Small intestine (tissue), 7 donors: Measurements from ENCODE around the gene PIEZO1. TPM values are rescaled to one million over a fixed set of nuclear protein-coding genes. Genes with fewer than 3 reads are reported as not detected.

Source experiments
- DNase-seq, 2 donors: peaks; one replicate each; pipeline versions ENCODE4 v3.0.0 to v3.0.0-alpha.2; 2013
- FAIRE-seq: peaks from 2 replicates; lab custom pipeline; 2012; peaks lifted over from hg19 to GRCh38; lab: Jason Lieb, UNC
- H3K27ac ChIP-seq, 3 donors: one replicate each; pipeline ENCODE4 v1.5.1; 2013; ENCODE audit warnings: low read length in 2 of 3, mild to moderate bottlenecking in 2 of 3, control low read depth in 1 of 3, inconsistent platforms in 1 of 3, low read depth in 1 of 3, moderate library complexity in 1 of 3
- H3K27me3 ChIP-seq, 3 donors: one replicate each; pipeline ENCODE4 v1.6.1; 2013; ENCODE audit warnings: low read length in 3 of 3, inconsistent platforms in 1 of 3; ENCODE audit not compliant: control insufficient read depth in 3 of 3, insufficient read depth in 3 of 3
- H3K36me3 ChIP-seq, 3 donors: one replicate each; pipeline ENCODE4 v1.6.1; 2013; ENCODE audit warnings: low read length in 3 of 3, inconsistent platforms in 1 of 3, low read depth in 1 of 3, mild to moderate bottlenecking in 1 of 3, moderate library complexity in 1 of 3; ENCODE audit not compliant: control insufficient read depth in 3 of 3, insufficient read depth in 2 of 3
- H3K4me1 ChIP-seq, 3 donors: one replicate each; pipeline ENCODE4 v1.6.1; 2013; ENCODE audit warnings: low read length in 2 of 3, inconsistent platforms in 1 of 3, low read depth in 1 of 3, mild to moderate bottlenecking in 1 of 3, moderate library complexity in 1 of 3; ENCODE audit not compliant: control insufficient read depth in 3 of 3, insufficient read depth in 2 of 3
- H3K4me3 ChIP-seq, 3 donors: one replicate each; pipeline ENCODE4 v1.5.1; 2013; ENCODE audit warnings: low read length in 3 of 3, control low read depth in 1 of 3, inconsistent platforms in 1 of 3, low read depth in 1 of 3, mild to moderate bottlenecking in 1 of 3, moderate library complexity in 1 of 3
- H3K9me3 ChIP-seq, 2 donors: one replicate each; pipeline ENCODE4 v1.6.1; 2013; ENCODE audit warnings: low read depth in 1 of 2, low read length in 1 of 2; ENCODE audit not compliant: control insufficient read depth in 2 of 2, insufficient read depth in 1 of 2
- WGBS, 3 donors: extraction: QIAGEN DNeasy Blood & Tissue Kit; methylation state at CpG; one replicate each; pipeline ENCODE4 v1.1.7; 2013; 5-methylcytosine and 5-hydroxymethylcytosine counted together
- polyA plus RNA-seq, 4 donors: library from polyadenylated mRNA; stranded (reverse) in 3 of 4; unstranded in 1 of 4; fragments of 200-250 nt in 3 of 4; fragments of 120-200 nt in 1 of 4; gene quantifications; one replicate each; pipeline versions ENCODE4 v1.2.1 to v1.2.3, GENCODE V29; 2013
- donor health status: healthy with polysubstance abuse.
- donor health status: control.
- donor health status: control.
- donor health status: Bipolar disorder and iron deficiency.
- donor health status: healthy.

The PIEZO1 gene
- polyA plus RNA-seq, 4 donors: 22.8 to 95.0 (median 57.7) TPM

- peaks cover 0 to 52% (median 0%) of the 10 kb centered on the region in 3 donors for H3K36me3 ChIP-seq
- H3K9me3 ChIP-seq: peaks cover 0 to 5% of the 10 kb centered on the region in 2 donors
- H3K27me3 ChIP-seq: no peaks in the 10 kb centered on the region
- 44 to 74% (median 65%) methylated on average over 24 of the region's 24 CpGs for WGBS, 3 donors
- FAIRE-seq: no peak
- H3K4me1 ChIP-seq: peaks cover 0 to 23% (median 5%) of the 10 kb centered on the region in 3 donors
- DNase-seq: no peak
- H3K4me3 ChIP-seq: no peak overlapping the region
- H3K27ac ChIP-seq: peak overlapping the region in 1 of 3 donors; percentile 67
These were observed 24.4 kb downstream of the PIEZO1 start for GRCh38 chr16:88760424-88761142.

- no peak overlapping the region for H3K4me3 ChIP-seq
- WGBS, 3 donors: 91 to 95% (median 91%) methylated on average over 21 to 22 of the region's 22 CpGs
These were observed 25.1 kb downstream of the PIEZO1 start for GRCh38 chr16:88759976-88760350.

GRCh38 chr16:88759245-88759975, 25.6 kb downstream of the PIEZO1 start:
- H3K4me1 ChIP-seq: peaks cover 0 to 23% (median 5%) of the 10 kb centered on the region in 3 donors
- H3K27ac ChIP-seq: peak overlapping the region in 2 of 3 donors; percentile 65 to 67
- H3K4me3 ChIP-seq: no peak overlapping the region
- H3K27me3 ChIP-seq: no peaks in the 10 kb centered on the region
- DNase-seq: peak; percentile 51
- peaks cover 0 to 5% of the 10 kb centered on the region in 2 donors for H3K9me3 ChIP-seq
- peaks cover 0 to 51% (median 0%) of the 10 kb centered on the region in 3 donors for H3K36me3 ChIP-seq
- no peak for FAIRE-seq
- 46 to 60% (median 59%) methylated on average over 25 to 26 of the region's 26 CpGs for WGBS, 3 donors

More at GRCh38 chr16:88759976-88760350, 25.1 kb downstream of the PIEZO1 start:
- no peak for FAIRE-seq
- DNase-seq: no peak
- Histone ChIP-seq H3K9me3 (peaks cover 0 to 5% of the 10 kb centered on the region in 2 donors), H3K27me3 (no peaks in the 10 kb centered on the region), H3K27ac (peak overlapping the region in 2 of 3 donors; percentile 65 to 67), H3K4me1 (peaks cover 0 to 23% (median 5%) of the 10 kb centered on the region in 3 donors), H3K36me3 (peaks cover 0 to 49% (median 0%) of the 10 kb centered on the region in 3 donors)

DNA sequence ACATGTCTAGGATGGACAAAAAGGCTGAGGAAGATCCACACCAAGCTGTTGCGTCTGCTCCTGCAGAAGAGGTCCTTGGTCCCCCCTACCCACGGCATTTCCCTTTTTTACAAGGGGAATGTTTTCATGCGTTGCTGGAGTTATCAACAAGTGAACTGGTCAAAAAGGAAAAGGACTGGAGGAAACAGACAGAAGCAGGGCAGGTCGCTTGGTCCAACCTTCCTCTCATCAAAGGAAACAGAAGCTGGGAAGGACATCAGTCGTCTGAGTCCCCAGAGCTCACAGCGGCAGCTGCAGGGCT, 26.1 kb downstream of the PIEZO1 start:
- DNase-seq (no peak), FAIRE-seq (no peak)
- peaks cover 0 to 50% (median 0%) of the 10 kb centered on the region in 3 donors for H3K36me3 ChIP-seq
- no peaks in the 10 kb centered on the region for H3K27me3 ChIP-seq
- peaks cover 0 to 22% (median 5%) of the 10 kb centered on the region in 3 donors for H3K4me1 ChIP-seq
- peaks cover 0 to 5% of the 10 kb centered on the region in 2 donors for H3K9me3 ChIP-seq
- H3K4me3 ChIP-seq: no peak overlapping the region
- WGBS, 3 donors: 76 to 83% (median 77%) methylated on average over 6 of the region's 6 CpGs
- H3K27ac ChIP-seq: peak overlapping the region in 2 of 3 donors; percentile 32 to 45

DNA sequence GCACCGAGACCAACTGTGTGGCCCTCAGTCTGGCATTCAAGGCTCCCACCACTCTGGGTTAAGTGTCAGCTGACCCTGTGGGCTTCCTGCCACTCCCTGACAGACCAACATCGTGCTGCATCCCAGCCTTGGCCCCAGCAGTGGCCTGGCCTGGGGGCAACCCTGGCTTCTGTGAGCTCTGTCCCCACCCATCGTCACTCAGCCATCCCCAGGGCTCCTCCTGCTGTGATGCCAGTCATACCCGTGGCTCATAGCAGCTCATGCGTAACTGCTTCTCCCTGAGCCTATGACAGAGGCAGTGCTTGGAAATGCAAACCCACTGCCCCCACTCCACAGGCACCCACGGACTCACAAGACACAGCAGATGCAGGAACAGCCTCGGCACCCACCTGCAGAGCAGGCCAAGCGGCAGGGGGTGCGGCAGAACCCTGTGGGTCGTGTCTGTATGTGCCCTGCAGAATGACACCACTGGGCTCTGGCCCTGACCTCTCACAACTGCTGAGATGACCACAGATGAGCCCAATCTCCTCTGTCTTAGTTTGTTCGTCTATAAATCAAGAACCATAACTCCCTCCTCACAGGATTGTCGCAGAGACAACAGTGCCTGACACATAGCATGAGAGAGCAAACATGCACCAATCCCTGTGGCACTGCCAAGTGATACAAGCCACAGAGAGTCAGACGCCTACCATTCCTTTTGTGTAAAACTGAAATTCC, 26.6 kb downstream of the PIEZO1 start:
- no peak overlapping the region for H3K4me3 ChIP-seq
- DNase-seq: no peak
- H3K36me3 ChIP-seq: peaks cover 0 to 50% (median 0%) of the 10 kb centered on the region in 3 donors
- peaks cover 0 to 5% of the 10 kb centered on the region in 2 donors for H3K9me3 ChIP-seq
- H3K4me1 ChIP-seq: peaks cover 0 to 17% (median 5%) of the 10 kb centered on the region in 3 donors
- WGBS, 3 donors: 83 to 88% (median 83%) methylated on average over 13 of the region's 13 CpGs
- H3K27me3 ChIP-seq: no peaks in the 10 kb centered on the region
- H3K27ac ChIP-seq: no peak overlapping the region
- FAIRE-seq: no peak

DNA sequence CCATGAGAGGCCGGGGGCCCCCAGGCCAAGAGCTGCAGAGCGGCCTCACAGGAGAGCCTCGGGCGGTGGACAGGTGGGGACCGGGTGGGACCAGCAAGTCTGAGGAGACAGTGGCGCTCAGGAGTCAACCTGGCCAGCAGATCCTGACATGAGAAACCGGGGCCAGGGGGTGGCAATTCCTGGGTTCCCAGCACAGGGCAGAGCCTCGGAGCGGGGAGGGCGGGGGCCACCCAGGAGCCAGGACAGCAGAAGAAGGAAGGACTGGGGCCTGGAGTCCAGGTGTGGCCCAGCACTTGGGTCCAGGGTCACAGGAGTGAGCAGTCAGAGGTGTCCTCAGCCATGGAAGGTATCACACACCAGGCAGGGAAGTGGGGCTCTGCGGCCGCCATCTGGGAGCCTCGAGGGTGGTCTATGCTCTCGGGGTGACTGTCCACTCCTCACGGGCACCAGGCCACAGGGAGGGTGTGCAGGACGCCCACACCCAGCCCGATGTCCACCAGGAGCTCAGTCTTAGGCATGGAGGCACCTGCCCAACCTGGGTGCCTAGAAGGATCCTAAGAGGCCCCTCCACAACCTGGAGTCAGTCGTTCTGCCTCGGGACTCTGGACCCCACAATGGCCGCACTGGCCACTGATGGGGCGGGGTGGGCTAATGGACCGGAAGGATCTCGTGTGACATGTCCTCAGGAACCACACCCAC, 29.1 kb downstream of the PIEZO1 start:
- H3K4me1 ChIP-seq: peaks cover 0 to 15% (median 5%) of the 10 kb centered on the region in 3 donors
- H3K9me3 ChIP-seq: peaks cover 0 to 5% of the 10 kb centered on the region in 2 donors
- WGBS, 3 donors: 83 to 89% (median 87%) methylated on average over 22 to 23 of the region's 23 CpGs
- H3K36me3 ChIP-seq: peaks cover 0 to 55% (median 0%) of the 10 kb centered on the region in 3 donors
- DNase-seq: no peak
- H3K27me3 ChIP-seq: no peaks in the 10 kb centered on the region
- FAIRE-seq: no peak
- no peak overlapping the region for H3K27ac ChIP-seq
- no peak overlapping the region for H3K4me3 ChIP-seq

GRCh38 chr16:88754912-88755744, 29.9 kb downstream of the PIEZO1 start:
- no peak overlapping the region for H3K27ac ChIP-seq
- WGBS, 3 donors: 68 to 83% (median 80%) methylated on average over 41 to 42 of the region's 42 CpGs
- FAIRE-seq: no peak

More at GRCh38 chr16:88754912-88755744, 29.9 kb downstream of the PIEZO1 start:
- H3K36me3 ChIP-seq: peaks cover 0 to 60% (median 0%) of the 10 kb centered on the region in 3 donors
- peak in 1 of 2 donors; percentile 48 for DNase-seq
- H3K9me3 ChIP-seq: peaks cover 0 to 5% of the 10 kb centered on the region in 2 donors
- peaks cover 0 to 13% (median 5%) of the 10 kb centered on the region in 3 donors for H3K4me1 ChIP-seq
- H3K27me3 ChIP-seq: no peaks in the 10 kb centered on the region
- no peak overlapping the region for H3K4me3 ChIP-seq
